Nephron progenitor cell (in vitro differentiated cells): ENCODE measurements around the gene ARHGAP9.
"Not testable (repeated sequence)": the region's sequence is repeated elsewhere in the genome, so short reads cannot be mapped to it uniquely, and the experiment has no call there.

ENCODE experiments used
- DNase-seq: peaks from one replicate; pipeline ENCODE4 v3.0.0; 2021
- H3K27ac Mint-ChIP-seq: 2 replicates; pipeline ENCODE4 v1.8.0; 2021; ENCODE audit warnings: mild to moderate bottlenecking, moderate library complexity, mixed read lengths
- H3K27me3 Mint-ChIP-seq: 2 replicates; pipeline ENCODE4 v1.8.0; 2021; ENCODE audit warnings: mild to moderate bottlenecking, low read depth, mixed read lengths; ENCODE audit not compliant: poor library complexity
- H3K36me3 Mint-ChIP-seq: 2 replicates; pipeline ENCODE4 v1.8.0; 2021; ENCODE audit warnings: low read depth, mixed read lengths
- H3K4me1 Mint-ChIP-seq: 2 replicates; pipeline ENCODE4 v1.8.0; 2021; ENCODE audit warnings: mixed read lengths
- H3K4me3 Mint-ChIP-seq: 2 replicates; pipeline ENCODE4 v1.8.0; 2021; ENCODE audit warnings: mild to moderate bottlenecking, moderate library complexity, mixed read lengths
- H3K9me3 Mint-ChIP-seq: 2 replicates; pipeline ENCODE4 v1.8.0; 2021; ENCODE audit warnings: mild to moderate bottlenecking, moderate library complexity, mixed read lengths
- CTCF ChIP-seq: fragments of 200-600 bp; sonication (generic); IDR thresholded peaks from 2 replicates; pipeline ENCODE4 v1.5.0; 2021; ENCODE audit warnings: antibody characterized with exemption

Gene ARHGAP9

GRCh38 chr12:57518176-57518919 lies 38.7 kb upstream of the ARHGAP9 start:
- TF ChIP-seq CTCF = no peak
- Mint-ChIP-seq H3K4me3 (peak overlapping the region; percentile 97), H3K27me3 (peaks cover 3% of the 10 kb centered on the region), H3K4me1 (peaks cover 46% of the 10 kb centered on the region), H3K27ac (peak overlapping the region; percentile 100), H3K9me3 (no peaks in the 10 kb centered on the region), H3K36me3 (peaks cover 56% of the 10 kb centered on the region)
- no peak for DNase-seq

GRCh38 chr12:57517718-57518117 lies 38.1 kb upstream of the ARHGAP9 start:
- peaks cover 63% of the 10 kb centered on the region for H3K36me3 Mint-ChIP-seq
- not testable (repeated sequence) for DNase-seq, H3K9me3 Mint-ChIP-seq, H3K27ac Mint-ChIP-seq, H3K27me3 Mint-ChIP-seq
- H3K4me3 Mint-ChIP-seq = peak overlapping the region; percentile 60
- H3K4me1 Mint-ChIP-seq = peaks cover 42% of the 10 kb centered on the region

- H3K36me3 Mint-ChIP-seq = peaks cover 68% of the 10 kb centered on the region
Observed at GRCh38 chr12:57517187-57517586, 37.5 kb upstream of the ARHGAP9 start.

GRCh38 chr12:57516617-57517153 lies 37.0 kb upstream of the ARHGAP9 start:
- Mint-ChIP-seq H3K27ac (peak overlapping the region; percentile 93), H3K27me3 (peaks cover 3% of the 10 kb centered on the region), H3K36me3 (peaks cover 73% of the 10 kb centered on the region), H3K9me3 (no peaks in the 10 kb centered on the region), H3K4me3 (no peak overlapping the region), H3K4me1 (peaks cover 37% of the 10 kb centered on the region)
- no peak for DNase-seq
- no peak for TF ChIP-seq CTCF

More at GRCh38 chr12:57517187-57517586, 37.5 kb upstream of the ARHGAP9 start:
- peak overlapping the region; percentile 60 for H3K4me3 Mint-ChIP-seq
- no peak for TF ChIP-seq CTCF
- no peaks in the 10 kb centered on the region for H3K9me3 Mint-ChIP-seq
- peak overlapping the region; percentile 93 for H3K27ac Mint-ChIP-seq
- peaks cover 42% of the 10 kb centered on the region for H3K4me1 Mint-ChIP-seq
- peaks cover 3% of the 10 kb centered on the region for H3K27me3 Mint-ChIP-seq
- no peak for DNase-seq

- TF ChIP-seq CTCF = no peak
- Mint-ChIP-seq H3K36me3 (peaks cover 79% of the 10 kb centered on the region), H3K27me3 (no peaks in the 10 kb centered on the region), H3K4me3 (no peak overlapping the region), H3K4me1 (peaks cover 30% of the 10 kb centered on the region), H3K9me3 (no peaks in the 10 kb centered on the region), H3K27ac (peak overlapping the region; percentile 93)
- no peak for DNase-seq
Observed at GRCh38 chr12:57515934-57516541, 36.4 kb upstream of the ARHGAP9 start.

GRCh38 chr12:57515408-57515933 lies 35.8 kb upstream of the ARHGAP9 start:
- Mint-ChIP-seq H3K27me3 (no peaks in the 10 kb centered on the region), H3K27ac (no peak overlapping the region), H3K4me1 (peaks cover 28% of the 10 kb centered on the region), H3K9me3 (no peaks in the 10 kb centered on the region), H3K36me3 (peaks cover 79% of the 10 kb centered on the region), H3K4me3 (no peak overlapping the region)
- TF ChIP-seq CTCF = no peak
- DNase-seq = no peak
